GM12891 (cell line): ENCODE data around the gene NFU1.

Source experiments
- PAX5 ChIP-seq: IDR thresholded peaks from 2 replicates; pipeline ENCODE4 v1.6.1; 2011; ENCODE audit warnings: low read length, moderate library complexity, mild to moderate bottlenecking; ENCODE audit not compliant: insufficient read depth, severe bottlenecking
- POLR2A ChIP-seq: IDR thresholded peaks from 2 replicates; pipeline ENCODE4 v1.6.1; 2011; ENCODE audit warnings: low read depth, low read length, control low read depth
- POLR2AphosphoS5 ChIP-seq: IDR thresholded peaks from 2 replicates; pipeline ENCODE4 v1.6.1; 2011; ENCODE audit warnings: low read depth, low read length, control low read depth
- POU2F2 ChIP-seq: IDR thresholded peaks from 2 replicates; pipeline ENCODE4 v1.6.1; 2011; ENCODE audit warnings: low read depth, mild to moderate bottlenecking, control low read depth, low read length, moderate library complexity
- SPI1 ChIP-seq: IDR thresholded peaks from 2 replicates; pipeline ENCODE4 v1.6.1; 2011; ENCODE audit warnings: low read depth, low read length, control low read depth
- TAF1 ChIP-seq: IDR thresholded peaks from 2 replicates; pipeline ENCODE4 v1.6.1; 2011; ENCODE audit warnings: low read depth, low read length, control low read depth

- TF ChIP-seq POLR2A = no peak
- no peak for TF ChIP-seq POLR2AphosphoS5
- TF ChIP-seq PAX5 = no peak
- no peak for TF ChIP-seq TAF1
- no peak for TF ChIP-seq SPI1
- no peak for TF ChIP-seq POU2F2
Observed at GRCh38 chr2:69453475-69454129, 16.4 kb upstream of the NFU1 start.
